HG03060 (cell line): Measurements from ENCODE around the gene CHKB.

ENCODE experiments used
- ATAC-seq: cut with Tn5 transposase; IDR thresholded peaks from one replicate; pipeline ENCODE4 v1.9.1; 2021; ENCODE audit warnings: low read depth, moderate number of reproducible peaks; ENCODE audit not compliant: unreplicated experiment

CHKB gene

GRCh38 chr22:50576806-50577696 lies 5.6 kb downstream of the CHKB start:
- ATAC-seq: no peak

- ATAC-seq: no peak
Observed at GRCh38 chr22:50576070-50576469, 6.6 kb downstream of the CHKB start.

GRCh38 chr22:50575426-50575941 lies 7.2 kb downstream of the CHKB start:
- ATAC-seq: no peak

- no peak for ATAC-seq
Observed at GRCh38 chr22:50574383-50574755, 8.3 kb downstream of the CHKB start.

GRCh38 chr22:50573491-50574382 lies 8.9 kb downstream of the CHKB start:
- no peak for ATAC-seq

GRCh38 chr22:50572965-50573364 lies 9.7 kb downstream of the CHKB start:
- ATAC-seq: no peak

- no peak for ATAC-seq
Observed at GRCh38 chr22:50571264-50572175, 11.1 kb downstream of the CHKB start.

GRCh38 chr22:50570861-50571260 lies 11.8 kb downstream of the CHKB start:
- no peak for ATAC-seq

- no peak for ATAC-seq
Observed at GRCh38 chr22:50569896-50570535, 12.6 kb downstream of the CHKB start.

GRCh38 chr22:50569041-50569459 lies 13.6 kb downstream of the CHKB start:
- no peak for ATAC-seq

GRCh38 chr22:50568626-50569025 lies 14.0 kb downstream of the CHKB start:
- no peak for ATAC-seq

GRCh38 chr22:50567721-50568252 lies 14.9 kb downstream of the CHKB start:
- ATAC-seq: no peak

- no peak for ATAC-seq
Observed at GRCh38 chr22:50564289-50564688, 18.4 kb downstream of the CHKB start.

- no peak for ATAC-seq
Observed at GRCh38 chr22:50563413-50564160, 19.1 kb downstream of the CHKB start.

GRCh38 chr22:50562523-50563412 lies 19.9 kb downstream of the CHKB start, which contains the start of gene SYCE3:
Gene SYCE3, minus strand, starts transcription at chr22:50562919. Its CDS starts 6,514 bp downstream, at chr22:50556405.
- ATAC-seq: peak; percentile 73

- no peak for ATAC-seq
Observed at GRCh38 chr22:50561401-50562358, 21.0 kb downstream of the CHKB start.
